CD14-positive monocyte (primary cell): ENCODE results near the gene CNIH3. TPM values are rescaled to one million over a fixed set of nuclear protein-coding genes. Genes with fewer than 3 reads are reported as not detected.

Source experiments
- DNase-seq, 3 donors: peaks; one replicate each; pipeline ENCODE4 v3.0.0-alpha.2; 2011 to 2022
- H2AFZ ChIP-seq: 2 replicates; pipeline ENCODE4 v1.6.0; 2012; ENCODE audit warnings: mild to moderate bottlenecking, low read depth, low read length, inconsistent platforms; ENCODE audit not compliant: insufficient read depth, poor library complexity, severe bottlenecking
- H3K27ac ChIP-seq, 2 donors: 1 replicate in 1 of 2; 2 replicates in 1 of 2; pipeline ENCODE4 v1.5.1; 2012 to 2013; ENCODE audit warnings: low read length in 2 of 2, control low read depth in 1 of 2, inconsistent platforms in 1 of 2, low read depth in 1 of 2, mild to moderate bottlenecking in 1 of 2
- H3K27me3 ChIP-seq, 2 donors: one replicate each; pipeline versions ENCODE4 v1.6.0 to v1.6.1; 2011 to 2013; ENCODE audit warnings: low read length in 2 of 2; ENCODE audit not compliant: control insufficient read depth in 2 of 2, insufficient read depth in 2 of 2
- H3K36me3 ChIP-seq, 2 donors: replicated peaks in 1 of 2; 1 replicate in 1 of 2; 2 replicates in 1 of 2; pipeline versions ENCODE4 v1.5.1 to v1.6.1; 2012 to 2013; ENCODE audit warnings: low read length in 2 of 2, control low read depth in 1 of 2, inconsistent platforms in 1 of 2, mild to moderate bottlenecking in 1 of 2; ENCODE audit not compliant: insufficient read depth in 2 of 2, control insufficient read depth in 1 of 2
- H3K4me1 ChIP-seq, 2 donors: 1 replicate in 1 of 2; 2 replicates in 1 of 2; pipeline versions ENCODE4 v1.5.1 to v1.6.1; 2012 to 2013; ENCODE audit warnings: low read length in 2 of 2, control low read depth in 1 of 2, inconsistent platforms in 1 of 2, mild to moderate bottlenecking in 1 of 2, moderate library complexity in 1 of 2; ENCODE audit not compliant: insufficient read depth in 2 of 2, control insufficient read depth in 1 of 2
- H3K4me2 ChIP-seq: replicated peaks from 2 replicates; pipeline ENCODE3; 2012; ENCODE audit warnings: low read length, moderate library complexity, mild to moderate bottlenecking; ENCODE audit not compliant: poor library complexity, severe bottlenecking; ENCODE audit errors: extremely low read depth
- H3K4me3 ChIP-seq, 3 experiments: fragments of 200-600 bp in 1 of 3; sonication (generic) in 1 of 3; replicated peaks in 1 of 3; 1 replicate in 2 of 3; 2 replicates in 1 of 3; pipeline ENCODE4 v1.5.1; 2011 to 2013; ENCODE audit warnings: low read length in 3 of 3, mild to moderate bottlenecking in 3 of 3, control low read depth in 2 of 3, low read depth in 2 of 3, inconsistent platforms in 1 of 3, moderate library complexity in 1 of 3
- H3K79me2 ChIP-seq: 2 replicates; pipeline ENCODE4 v1.6.0; 2012; ENCODE audit warnings: mild to moderate bottlenecking, control low read depth, inconsistent platforms, low read length, moderate library complexity; ENCODE audit not compliant: insufficient read depth
- H3K9ac ChIP-seq: 2 replicates; pipeline ENCODE4 v1.6.0; 2017; ENCODE audit warnings: low read length, mild to moderate bottlenecking; ENCODE audit not compliant: insufficient read depth, poor library complexity, severe bottlenecking
- H3K9me3 ChIP-seq, 2 donors: replicated peaks in 1 of 2; 1 replicate in 1 of 2; 2 replicates in 1 of 2; pipeline versions ENCODE4 v1.5.1 to v1.6.1; 2012 to 2013; ENCODE audit warnings: low read length in 2 of 2, control low read depth in 1 of 2; ENCODE audit not compliant: control insufficient read depth in 1 of 2, insufficient read depth in 1 of 2
- H4K20me1 ChIP-seq: 2 replicates; pipeline ENCODE4 v1.6.0; 2012; ENCODE audit warnings: mild to moderate bottlenecking, low read length, control low read depth, moderate library complexity; ENCODE audit not compliant: insufficient read depth
- H3K27ac Mint-ChIP-seq, 7 donors: one replicate each; pipeline ENCODE4 v1.8.0; 2020; ENCODE audit warnings: mild to moderate bottlenecking in 7 of 7, mixed read lengths in 7 of 7, moderate library complexity in 6 of 7, inconsistent platforms in 2 of 7
- H3K27me3 Mint-ChIP-seq, 3 donors: one replicate each; pipeline ENCODE4 v1.8.0; 2021 to 2022; ENCODE audit warnings: low read depth in 3 of 3, mild to moderate bottlenecking in 3 of 3, mixed read lengths in 3 of 3, moderate library complexity in 3 of 3, inconsistent platforms in 1 of 3
- H3K36me3 Mint-ChIP-seq, 2 donors: one replicate each; pipeline ENCODE4 v1.8.0; 2020; ENCODE audit warnings: mixed read lengths in 2 of 2, inconsistent platforms in 1 of 2, mild to moderate bottlenecking in 1 of 2
- H3K4me1 Mint-ChIP-seq: one replicate; pipeline ENCODE4 v1.8.0; 2020; ENCODE audit warnings: mild to moderate bottlenecking, mixed read lengths
- H3K4me3 Mint-ChIP-seq, 2 donors: one replicate each; pipeline ENCODE4 v1.8.0; 2020; ENCODE audit warnings: mild to moderate bottlenecking in 2 of 2, mixed read lengths in 2 of 2, moderate library complexity in 1 of 2
- H3K9me3 Mint-ChIP-seq, 7 donors: one replicate each; pipeline ENCODE4 v1.8.0; 2020 to 2022; ENCODE audit warnings: mixed read lengths in 7 of 7, mild to moderate bottlenecking in 6 of 7, moderate library complexity in 6 of 7, inconsistent platforms in 2 of 7
- WGBS: methylation state at CpG from one replicate; pipeline ENCODE4 v1.1.5; 2013; ENCODE audit warnings: missing lambda C conversion rate; ENCODE audit not compliant: insufficient coverage; 5-methylcytosine and 5-hydroxymethylcytosine counted together
- intact Hi-C, 2 donors: fragments of 100-400 bp; cut with micrococcal nuclease; formaldehyde crosslinking; loops; one replicate each; pipeline versions ENCODE4 v1.15.0 to v1.15.1; 2023
- polyA plus RNA-seq, 3 donors: library from polyadenylated mRNA; depleted of rRNA in 1 of 3; unstranded in 2 of 3; stranded (reverse) in 1 of 3; fragments of 300-500 nt in 2 of 3; fragments of >200 nt in 1 of 3; fragmentation: Illumina TruSeq in 2 of 3; gene quantifications; 1 replicate in 2 of 3; 2 replicates in 1 of 3; pipeline ENCODE4 v1.2.3, GENCODE V29; 2012 to 2021
- TF ChIP-seq, protein P1 (sequence below): fragments of 200-600 bp; IDR thresholded peaks from one replicate; pipeline ENCODE4 v1.8.0; 2022; ENCODE audit warnings: antibody characterized with exemption, mild to moderate bottlenecking

Gene CNIH3
- polyA plus RNA-seq, 3 donors = 0.37 TPM; not detected in 2

- Histone ChIP-seq H3K4me1 (peaks cover 12 to 22% of the 10 kb centered on the region in 2 donors), H4K20me1 (no peaks in the 10 kb centered on the region), H3K27me3 (peaks cover 56 to 64% of the 10 kb centered on the region in 2 donors), H3K4me3 (peak overlapping the region in 1 of 3 experiments; percentile 66), H3K9ac (no peak overlapping the region), H3K27ac (no peak overlapping the region), H3K79me2 (no peaks in the 10 kb centered on the region), H3K4me2 (peak overlapping the region; percentile 78), H2AFZ (no peak overlapping the region), H3K36me3 (no peaks in the 10 kb centered on the region), H3K9me3 (peaks cover 0 to 33% of the 10 kb centered on the region in 2 donors)
- TF ChIP-seq, protein P1, sequence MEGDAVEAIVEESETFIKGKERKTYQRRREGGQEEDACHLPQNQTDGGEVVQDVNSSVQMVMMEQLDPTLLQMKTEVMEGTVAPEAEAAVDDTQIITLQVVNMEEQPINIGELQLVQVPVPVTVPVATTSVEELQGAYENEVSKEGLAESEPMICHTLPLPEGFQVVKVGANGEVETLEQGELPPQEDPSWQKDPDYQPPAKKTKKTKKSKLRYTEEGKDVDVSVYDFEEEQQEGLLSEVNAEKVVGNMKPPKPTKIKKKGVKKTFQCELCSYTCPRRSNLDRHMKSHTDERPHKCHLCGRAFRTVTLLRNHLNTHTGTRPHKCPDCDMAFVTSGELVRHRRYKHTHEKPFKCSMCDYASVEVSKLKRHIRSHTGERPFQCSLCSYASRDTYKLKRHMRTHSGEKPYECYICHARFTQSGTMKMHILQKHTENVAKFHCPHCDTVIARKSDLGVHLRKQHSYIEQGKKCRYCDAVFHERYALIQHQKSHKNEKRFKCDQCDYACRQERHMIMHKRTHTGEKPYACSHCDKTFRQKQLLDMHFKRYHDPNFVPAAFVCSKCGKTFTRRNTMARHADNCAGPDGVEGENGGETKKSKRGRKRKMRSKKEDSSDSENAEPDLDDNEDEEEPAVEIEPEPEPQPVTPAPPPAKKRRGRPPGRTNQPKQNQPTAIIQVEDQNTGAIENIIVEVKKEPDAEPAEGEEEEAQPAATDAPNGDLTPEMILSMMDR = no peak
- Mint-ChIP-seq H3K27ac (no peak overlapping the region), H3K27me3 (peaks cover 60 to 74% (median 60%) of the 10 kb centered on the region in 3 donors), H3K9me3 (peaks cover 0 to 16% (median 4%) of the 10 kb centered on the region in 7 donors), H3K4me3 (peak overlapping the region; percentile 50 to 85), H3K36me3 (peaks cover 3 to 10% of the 10 kb centered on the region in 2 donors), H3K4me1 (peaks cover 20% of the 10 kb centered on the region)
- no peak for DNase-seq
- 7% methylated on average over 31 of the region's 55 CpGs for WGBS
- intact Hi-C loops = no loop called here
Measured at GRCh38 chr1:224617410-224618355, 1.6 kb downstream of the CNIH3 start.

GRCh38 chr1:224619209-224619608, 3.1 kb downstream of the CNIH3 start:
- intact Hi-C loops = no loop called here
- Histone ChIP-seq H3K36me3 (no peaks in the 10 kb centered on the region), H3K79me2 (no peaks in the 10 kb centered on the region), H3K27ac (no peak overlapping the region), H3K4me1 (peaks cover 12 to 22% of the 10 kb centered on the region in 2 donors), H3K4me3 (no peak overlapping the region), H4K20me1 (no peaks in the 10 kb centered on the region), H3K9ac (no peak overlapping the region), H2AFZ (no peak overlapping the region), H3K4me2 (no peak overlapping the region), H3K9me3 (peaks cover 0 to 33% of the 10 kb centered on the region in 2 donors), H3K27me3 (peaks cover 54 to 65% of the 10 kb centered on the region in 2 donors)
- Mint-ChIP-seq H3K27me3 (peaks cover 55 to 70% (median 66%) of the 10 kb centered on the region in 3 donors), H3K36me3 (peaks cover 3 to 10% of the 10 kb centered on the region in 2 donors), H3K9me3 (peaks cover 0 to 13% (median 5%) of the 10 kb centered on the region in 7 donors), H3K4me3 (peak overlapping the region in 1 of 2 donors; percentile 70), H3K27ac (no peak overlapping the region), H3K4me1 (peaks cover 28% of the 10 kb centered on the region)
- no CpG with 5 or more reads among the region's 4 CpGs for WGBS
- TF ChIP-seq, protein P1 = no peak
- DNase-seq = no peak
